Measurements from ENCODE around the gene TEAD3. TPM values are rescaled to one million over a fixed set of nuclear protein-coding genes. Genes with fewer than 3 reads are reported as not detected.
A peak's percentile ranks its signal among the peaks of the same experiment; 100 is the strongest.

The TEAD3 gene
- polyA plus RNA-seq, 5 donors = 32.0 to 56.7 (median 48.4) TPM

DNA sequence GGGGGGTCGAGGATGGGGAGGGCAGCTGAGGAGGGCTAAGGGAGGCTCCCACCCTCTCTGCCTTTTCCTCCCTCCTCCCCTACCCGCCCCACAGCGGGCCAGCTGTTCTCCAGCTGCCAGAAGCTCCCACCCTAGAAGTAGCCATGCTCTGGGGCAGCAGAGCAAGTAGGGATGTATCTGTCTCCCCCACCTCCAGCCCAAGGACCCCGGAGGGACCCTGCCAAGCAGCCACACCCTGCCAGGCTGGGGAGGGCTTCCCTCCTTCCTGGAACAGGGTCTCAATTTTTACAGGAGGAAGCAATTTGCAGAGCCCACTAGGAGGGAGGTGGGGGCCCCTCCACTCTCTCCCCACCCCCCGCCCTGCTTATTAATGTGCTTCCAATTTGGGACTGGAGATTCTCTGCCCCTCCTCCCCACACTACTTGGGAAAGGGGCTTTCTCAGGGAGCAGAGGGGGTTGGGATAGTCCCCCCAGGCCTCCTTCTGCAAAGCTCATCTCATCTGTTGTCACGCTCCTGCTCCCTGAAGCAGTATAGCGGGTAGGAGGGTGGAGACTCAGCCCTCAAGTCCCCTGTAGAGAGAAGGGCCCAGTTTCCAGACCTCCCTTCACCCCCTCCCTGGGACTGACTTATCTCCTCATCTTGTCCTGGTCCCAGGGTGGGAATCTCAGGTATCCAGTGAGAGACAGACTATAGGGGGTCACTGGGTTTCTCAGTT, 4.5 kb downstream of the TEAD3 start:
- DNase-seq = peak in 1 of 2 donors; percentile 71

DNA sequence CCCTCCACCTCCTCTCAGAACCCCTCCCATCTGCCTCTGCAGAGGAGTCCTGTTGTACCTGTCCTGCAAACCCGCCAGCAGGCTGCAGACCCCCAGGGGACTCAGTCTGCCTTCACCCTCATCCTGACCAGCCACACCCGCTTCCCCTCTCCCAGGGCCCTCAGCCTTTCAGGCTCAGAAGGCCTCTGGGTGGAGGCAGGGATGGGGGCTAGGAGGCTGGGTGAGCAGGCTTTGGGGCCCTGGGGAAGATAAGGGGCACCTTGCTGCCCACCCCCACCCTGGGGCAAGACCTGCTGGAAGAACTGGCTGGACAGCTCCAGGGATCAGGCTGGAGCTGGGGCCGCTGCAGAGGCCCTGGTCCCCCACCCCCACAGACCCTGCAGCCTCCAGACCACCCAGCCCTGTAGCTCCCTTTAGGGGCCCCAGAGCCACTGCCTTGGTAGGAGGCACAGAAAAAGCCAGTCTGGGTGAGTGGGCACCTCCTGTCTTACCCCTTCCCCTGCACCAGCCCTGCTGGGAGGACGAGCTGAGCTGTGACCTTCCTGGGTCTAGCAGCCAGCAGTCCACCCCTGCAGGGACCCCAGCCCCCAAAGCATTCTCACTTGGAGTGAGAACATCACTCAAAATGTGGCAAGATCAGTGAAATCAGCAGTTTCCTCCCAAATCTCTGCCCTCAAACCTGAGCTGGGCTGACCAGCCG, 5.2 kb downstream of the TEAD3 start:
- no peak for DNase-seq

DNA sequence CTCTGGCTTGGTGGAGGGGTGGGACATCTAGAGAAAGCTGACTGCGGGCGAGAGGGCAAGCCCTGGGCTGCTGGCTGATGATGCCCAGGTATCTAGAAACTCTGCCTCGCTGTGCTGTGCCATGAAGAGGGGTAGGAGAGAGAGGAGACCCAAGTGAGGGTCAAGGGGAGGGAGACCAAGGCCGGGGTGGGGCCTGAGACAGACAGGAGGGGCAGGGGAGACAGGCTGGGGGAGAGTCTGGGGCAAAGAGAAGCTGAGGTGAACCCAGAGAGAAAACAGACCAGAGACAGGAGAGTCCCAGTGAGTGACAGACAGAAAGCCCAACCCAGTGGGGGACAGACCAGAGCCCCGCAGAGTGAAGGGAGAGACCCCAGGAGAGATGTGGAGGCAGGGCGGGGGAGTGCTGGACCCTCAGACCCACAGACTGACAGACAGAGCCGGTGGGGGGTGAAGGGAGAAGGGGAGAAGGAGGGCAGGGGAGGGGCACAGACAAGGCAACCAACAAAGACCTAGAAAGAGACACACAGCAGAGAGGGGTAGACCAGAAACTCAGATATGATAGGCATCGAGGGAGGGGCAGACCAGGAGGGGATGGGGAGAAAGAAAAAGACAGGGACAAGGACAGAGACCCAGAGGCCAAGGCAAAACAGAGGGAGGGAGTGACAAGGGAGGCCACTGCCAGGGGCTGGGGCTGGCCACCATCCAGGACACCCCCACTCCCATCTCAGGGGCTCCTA, 5.9 kb downstream of the TEAD3 start:
- DNase-seq = no peak

DNA sequence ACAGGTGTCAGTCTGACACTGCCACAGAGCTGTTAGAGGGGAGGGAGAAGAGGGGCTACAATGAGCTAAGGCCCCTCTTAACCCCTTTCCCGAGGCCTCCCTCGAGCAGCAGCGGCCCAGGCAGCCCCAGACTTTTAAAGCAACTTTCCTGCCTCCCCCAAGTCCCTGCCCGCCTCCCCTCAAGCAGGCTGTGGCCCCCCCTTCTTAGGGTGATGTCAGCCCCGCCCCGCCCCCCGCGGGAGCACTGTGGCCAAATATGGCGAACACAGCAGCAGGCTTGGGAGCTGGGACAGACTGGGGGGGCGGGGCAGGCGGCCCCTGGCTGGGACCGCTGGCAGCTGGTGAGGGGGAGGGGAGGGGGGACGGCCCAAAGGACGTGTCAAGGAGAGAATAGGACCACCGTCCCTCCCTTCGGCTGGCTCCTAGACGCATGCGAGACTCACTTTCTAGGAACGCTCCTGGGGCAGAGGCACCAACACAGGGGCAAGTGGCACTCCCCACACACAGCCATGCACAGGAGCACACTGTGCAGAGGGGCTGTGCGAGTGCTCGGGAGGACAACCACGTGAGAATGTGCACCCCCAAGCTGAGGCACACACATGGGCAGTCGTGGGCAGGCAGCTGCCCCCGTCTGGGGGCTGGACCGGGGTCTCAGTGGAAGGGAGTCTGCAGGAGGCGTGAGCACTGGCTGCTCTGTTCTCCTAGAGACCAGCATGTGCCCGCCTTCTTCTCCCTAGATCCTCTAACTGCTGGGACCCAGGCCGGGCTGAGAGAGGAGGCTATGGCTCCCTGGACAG, 6.7 kb downstream of the TEAD3 start:
- peak; percentile 73 to 75 for DNase-seq

DNA sequence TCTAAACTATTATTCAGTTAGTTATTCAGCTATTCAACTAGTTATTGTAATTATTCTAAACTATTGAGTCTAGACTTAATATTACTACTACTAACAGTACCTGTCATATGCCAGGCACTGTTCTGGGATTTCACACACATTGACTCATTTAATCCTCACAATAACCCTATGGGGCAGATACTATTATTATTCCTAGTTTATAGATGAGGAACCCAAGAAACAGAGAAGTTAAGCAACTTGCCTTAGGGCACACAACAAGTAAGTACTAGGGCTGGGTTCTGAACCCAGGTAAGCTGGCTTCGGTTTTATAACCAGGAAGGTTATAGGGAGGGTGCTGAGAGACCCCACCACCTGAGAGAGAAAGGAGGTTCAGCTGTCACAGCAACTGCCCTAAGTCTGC, 7.8 kb downstream of the TEAD3 start:
- no peak for DNase-seq

DNA sequence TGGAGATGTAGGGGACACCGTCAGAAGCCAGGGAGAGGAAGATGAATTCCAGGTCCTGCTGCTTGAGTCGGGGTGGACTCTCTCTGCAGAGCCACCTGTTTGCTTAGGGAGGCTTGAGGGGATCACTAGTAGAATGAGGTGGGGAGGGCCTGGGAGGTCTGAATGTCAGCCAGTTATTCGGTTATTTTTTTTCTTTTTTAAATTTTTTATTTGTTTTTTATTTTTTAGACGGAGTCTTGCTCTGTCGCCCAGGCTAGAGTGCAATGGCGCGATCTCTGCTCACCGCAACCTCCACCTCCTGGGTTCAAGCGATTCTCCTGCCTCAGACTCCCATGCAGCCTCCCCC, 8.4 kb downstream of the TEAD3 start:
- DNase-seq = no peak

DNA sequence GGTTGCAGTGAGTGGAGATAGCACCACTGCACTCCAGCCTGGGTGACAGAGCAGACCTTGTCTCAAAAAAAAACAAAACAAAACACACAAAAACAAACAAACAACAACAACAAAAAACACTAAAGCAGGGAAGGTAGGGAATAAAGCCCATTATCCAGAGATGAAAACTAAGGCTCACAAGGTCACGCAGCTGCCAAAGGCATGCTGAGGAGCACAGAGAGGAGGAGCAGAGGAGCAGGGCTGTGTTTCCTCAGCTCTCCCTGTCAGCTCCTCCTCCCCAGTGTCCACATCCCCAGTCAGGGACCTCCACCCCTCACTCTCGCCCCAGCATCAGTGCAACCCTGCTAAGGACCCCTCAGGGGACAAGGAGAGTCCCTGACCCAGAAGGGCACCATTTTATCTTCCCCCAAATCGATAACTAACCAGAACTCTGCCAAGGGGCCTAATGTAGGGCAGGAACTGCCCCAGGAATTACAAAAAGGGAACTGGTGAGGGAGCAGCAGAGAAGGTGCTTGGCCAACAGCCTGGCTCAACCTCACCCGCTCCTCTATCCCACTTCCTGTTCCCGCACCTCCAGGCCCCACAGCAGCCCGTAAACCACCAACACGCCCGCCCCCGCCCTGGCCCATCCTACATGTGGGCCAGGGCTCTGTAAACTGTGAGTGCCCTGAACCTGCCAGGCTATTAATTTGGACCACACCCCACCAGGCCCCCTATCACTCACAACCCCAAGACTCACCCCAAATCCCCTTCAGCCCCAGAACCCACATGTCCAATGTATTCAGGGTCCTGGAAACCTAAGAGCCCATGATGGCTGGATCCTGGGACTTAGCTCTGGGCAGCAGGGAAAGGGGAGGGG, 9.0 kb downstream of the TEAD3 start:
- no peak for DNase-seq

DNA sequence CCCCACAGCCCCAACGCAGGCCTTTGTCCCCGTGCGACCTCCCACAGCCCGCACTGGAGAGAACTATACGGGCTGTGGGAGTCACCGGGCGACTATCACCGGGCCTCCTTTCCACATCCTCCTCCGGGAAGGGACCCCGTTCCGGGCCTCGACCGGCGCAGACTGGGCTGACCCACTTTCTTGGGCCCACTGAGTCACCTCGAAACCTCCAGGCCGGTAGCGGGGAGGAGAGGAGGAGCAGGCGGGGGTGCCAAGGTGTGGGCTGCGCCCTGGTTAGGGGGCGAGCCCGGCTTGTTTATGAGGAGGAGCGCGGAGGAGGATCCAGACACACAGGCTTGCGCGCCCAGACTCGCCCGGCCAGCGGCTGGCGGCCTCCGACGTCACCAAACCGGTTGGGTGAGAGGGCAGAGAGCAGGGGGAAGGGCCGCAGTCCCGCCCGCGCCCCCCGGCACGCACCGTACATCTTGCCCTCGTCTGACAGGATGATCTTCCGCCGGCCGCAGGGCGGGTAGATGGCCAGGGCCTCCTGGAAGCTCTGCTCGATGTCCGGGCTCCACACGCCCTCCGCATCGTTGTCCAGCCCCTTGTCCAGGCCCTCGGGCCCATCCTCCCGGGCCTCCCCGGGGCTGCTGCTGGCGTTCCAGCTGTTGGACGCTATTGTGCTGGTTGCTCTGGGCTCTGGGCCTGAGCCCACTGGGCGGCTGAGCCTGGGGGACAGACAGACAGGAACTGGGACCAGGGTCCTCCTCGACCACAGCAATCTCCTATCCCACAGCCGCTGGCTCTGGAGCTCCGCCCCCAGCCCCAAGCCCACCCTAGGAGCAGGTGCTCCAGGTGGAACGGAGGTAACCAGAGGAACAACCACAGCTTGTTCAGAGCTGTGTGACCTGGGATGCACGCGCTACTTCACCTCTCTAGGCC, 10.6 kb downstream of the TEAD3 start:
- peak in 1 of 2 donors; percentile 62 for DNase-seq

DNA sequence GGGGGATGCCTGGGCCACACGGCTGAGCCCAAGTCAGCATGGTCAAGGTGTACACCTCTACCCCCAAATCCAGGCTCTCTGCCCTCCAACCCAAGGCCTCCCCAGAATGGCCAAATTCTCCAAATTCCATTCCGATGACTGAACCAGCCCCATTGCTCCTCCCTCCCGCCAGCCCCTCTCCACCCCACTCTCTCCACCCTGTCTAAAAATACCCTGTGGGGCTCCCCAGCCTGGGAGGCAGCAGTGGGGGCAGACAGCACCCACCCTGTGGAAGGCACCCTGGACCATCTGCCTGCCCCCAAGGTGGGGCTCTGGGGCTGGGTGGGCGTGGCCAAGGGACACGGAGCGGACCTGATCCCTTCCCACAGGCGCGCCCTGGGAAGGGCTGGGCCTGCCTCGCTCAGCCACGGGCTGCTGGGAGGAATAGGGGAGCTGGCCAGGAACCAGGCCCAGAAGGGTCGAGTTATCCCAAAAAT, 11.4 kb downstream of the TEAD3 start:
- DNase-seq = no peak

DNA sequence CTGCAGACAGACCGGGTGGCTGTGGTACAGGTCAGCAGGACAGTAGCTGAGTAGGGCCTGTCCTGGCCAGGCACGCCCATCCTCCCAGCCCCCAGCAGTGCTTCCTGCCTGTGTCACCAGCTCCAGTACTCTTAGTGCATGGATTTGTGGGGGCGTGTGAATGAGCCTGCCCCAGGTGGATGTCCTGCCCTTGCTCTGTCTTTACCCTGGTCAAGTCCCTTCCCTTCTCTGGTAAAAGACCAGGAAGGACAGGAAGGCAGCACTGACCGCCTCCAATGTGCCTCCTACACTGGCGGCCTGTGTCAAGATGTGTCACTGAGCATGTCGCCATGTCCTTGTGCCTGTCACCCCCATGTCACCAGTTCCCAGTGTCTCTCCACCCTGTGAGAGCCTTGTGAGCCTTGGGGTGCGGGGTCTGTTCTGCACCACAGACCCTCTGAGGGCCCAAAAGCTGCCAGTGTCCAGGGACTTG, 11.9 kb downstream of the TEAD3 start:
- DNase-seq = no peak

DNA sequence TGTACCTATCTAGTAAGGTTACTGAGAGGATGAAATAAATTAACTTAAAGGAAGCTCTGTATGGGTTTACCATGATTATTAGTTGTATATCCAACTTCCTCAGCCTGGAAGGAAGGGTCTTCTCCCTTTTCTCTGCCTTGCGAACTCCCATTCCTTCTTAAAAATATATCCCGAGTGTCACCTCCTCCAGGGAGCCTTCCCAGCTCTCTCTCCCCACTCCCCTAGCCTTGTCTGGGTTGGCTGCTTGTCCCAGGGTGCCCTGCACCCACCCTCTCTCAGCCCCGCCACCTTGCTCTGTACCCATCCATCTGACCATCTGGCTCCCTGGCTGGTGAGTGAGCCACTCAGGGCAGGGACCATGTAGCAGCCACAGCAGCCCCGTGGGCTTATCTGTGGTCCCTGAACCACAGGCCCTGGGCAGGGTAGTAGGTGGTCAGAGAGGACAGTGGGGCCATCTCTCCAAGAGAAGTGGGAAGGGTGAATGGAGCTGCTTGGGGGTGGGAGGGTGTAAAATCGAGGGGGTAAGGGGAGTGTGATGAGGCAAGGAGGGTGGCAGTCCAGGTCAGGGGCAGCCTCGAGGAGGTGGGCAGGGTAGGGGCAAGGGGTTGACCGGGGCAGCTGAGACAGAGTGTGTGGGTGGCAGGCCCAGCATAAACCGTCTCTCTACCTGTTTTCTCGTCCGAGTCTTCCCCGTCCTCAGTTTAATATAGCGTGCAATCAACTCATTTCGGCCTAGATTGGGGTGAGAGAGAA, 12.8 kb downstream of the TEAD3 start:
- DNase-seq = no peak

DNA sequence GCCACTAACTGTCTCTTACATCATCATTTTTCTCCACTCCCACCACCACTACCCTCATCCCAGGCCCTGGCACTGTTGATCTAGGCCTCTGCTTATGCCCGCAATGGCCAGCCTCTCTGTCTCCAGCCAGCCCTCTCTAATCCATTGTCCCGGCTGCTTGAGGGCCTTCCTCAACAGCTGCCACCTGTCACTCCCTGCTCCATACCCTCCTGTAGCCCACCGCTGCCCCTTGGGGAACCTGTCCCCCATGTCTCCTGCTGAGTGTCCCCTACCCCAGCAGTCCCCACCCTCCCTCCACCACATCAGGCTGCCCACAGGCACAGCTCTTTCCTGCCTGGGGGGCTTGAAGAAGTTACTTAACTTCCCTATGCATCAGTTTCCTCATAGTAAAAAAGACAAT, 13.4 kb downstream of the TEAD3 start:
- DNase-seq = no peak

DNA sequence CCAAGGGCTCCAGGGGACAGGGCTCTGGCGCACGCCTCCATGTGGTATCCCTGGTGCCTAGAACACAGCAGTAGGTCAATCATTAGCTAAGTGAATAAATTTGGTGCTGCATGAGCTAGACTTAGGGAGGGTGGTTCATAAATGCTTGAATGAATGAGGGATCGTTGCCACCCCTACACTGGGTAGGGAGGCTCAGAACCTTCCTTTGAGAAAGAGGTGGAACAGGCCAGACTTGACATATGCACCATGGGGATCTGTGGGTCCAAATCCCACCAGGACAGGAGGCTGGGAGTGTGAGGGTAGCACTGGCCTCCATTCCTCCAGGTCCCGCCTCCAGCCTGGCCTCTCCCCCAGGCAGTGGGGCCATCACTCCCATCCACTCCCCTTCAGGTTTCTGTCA, 13.8 kb downstream of the TEAD3 start:
- no peak for DNase-seq

DNA sequence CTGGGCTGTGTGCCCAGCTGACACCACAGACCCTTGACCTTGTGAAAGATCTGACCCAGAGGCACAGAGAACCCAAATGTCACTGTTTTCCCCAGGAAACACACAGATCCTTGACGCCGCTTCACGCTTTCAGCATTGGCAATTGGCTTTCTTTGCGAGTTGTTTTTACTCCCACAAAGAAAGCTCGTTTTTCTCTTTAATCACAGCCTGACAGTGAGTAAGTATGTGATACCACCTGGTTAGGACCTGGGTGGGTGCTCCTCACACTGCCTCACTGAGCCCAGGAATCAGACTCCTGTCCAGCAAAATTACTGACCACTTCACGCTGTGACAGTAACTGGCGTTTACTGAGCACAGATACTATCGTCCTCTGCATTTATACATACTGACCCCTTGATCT, 15.7 kb downstream of the TEAD3 start:
- DNase-seq = no peak

DNA sequence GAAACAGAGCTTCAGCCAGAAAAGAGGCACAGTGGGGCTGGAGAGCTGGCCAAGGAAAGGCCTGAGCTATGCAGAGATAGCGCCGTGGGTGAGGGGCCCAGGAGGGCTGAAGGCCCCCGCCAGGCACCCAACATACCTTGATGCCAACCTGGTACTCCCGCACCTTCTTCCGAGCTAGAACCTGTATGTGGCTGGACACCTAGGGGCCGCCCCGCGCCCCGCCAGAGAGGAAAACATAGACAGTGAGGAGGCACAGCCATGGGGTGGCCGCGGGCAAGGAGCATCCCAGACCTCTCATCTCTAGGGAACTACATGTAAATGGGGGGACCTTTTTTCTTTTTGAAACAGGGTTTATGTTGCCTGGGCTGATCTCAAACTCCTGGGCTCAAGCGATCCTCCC, 16.7 kb downstream of the TEAD3 start:
- DNase-seq = no peak

DNA sequence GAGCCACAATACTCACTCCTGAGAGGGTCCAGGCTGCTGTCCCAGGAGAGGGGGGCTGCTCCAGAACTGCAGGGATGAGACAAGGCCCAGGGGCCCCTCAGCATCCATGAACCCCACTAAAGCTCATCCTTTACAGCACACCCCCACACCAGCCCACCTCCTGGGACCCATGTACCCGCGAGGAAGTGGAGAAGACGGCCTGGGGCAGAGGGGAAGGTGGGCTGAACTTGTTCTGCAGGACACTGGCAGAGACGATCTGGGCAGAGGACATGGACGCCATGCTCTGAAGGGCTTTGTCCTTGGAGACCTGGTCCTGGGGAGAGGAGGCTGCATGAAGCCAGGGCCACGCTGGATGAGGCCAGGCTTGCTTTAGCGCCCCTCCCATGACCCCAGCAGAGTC, 18.6 kb downstream of the TEAD3 start:
- DNase-seq = no peak

DNA sequence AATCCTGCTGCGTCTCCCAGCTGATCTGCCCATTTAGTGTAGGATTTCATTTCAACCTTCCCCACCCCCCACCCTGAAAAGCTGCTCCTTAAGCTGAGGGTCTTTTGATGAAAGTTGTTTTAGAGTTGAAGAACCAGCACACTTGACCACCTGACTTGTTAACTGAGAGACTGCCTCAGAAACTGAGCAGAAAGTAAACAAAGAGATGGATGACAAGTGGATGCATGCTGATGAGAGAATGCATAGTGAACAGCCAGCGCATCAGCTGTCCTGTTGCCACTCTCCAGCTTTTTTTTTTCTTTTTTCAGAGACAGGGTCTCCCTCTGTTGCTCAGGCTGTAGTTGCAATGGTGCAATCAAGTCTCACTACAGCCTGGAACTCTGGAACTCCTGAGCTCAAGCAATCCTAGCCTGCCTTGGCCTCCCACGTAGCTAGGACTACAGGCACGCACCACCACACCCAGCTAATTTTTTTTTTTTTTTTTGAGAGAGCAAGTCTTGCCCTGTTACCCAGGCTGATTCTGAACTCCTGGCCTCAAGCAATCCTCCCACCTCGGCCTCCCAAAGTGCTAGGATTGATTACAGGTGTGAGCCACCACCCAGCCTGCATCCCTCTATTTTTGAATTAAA, 19.2 kb downstream of the TEAD3 start:
- DNase-seq = no peak

DNA sequence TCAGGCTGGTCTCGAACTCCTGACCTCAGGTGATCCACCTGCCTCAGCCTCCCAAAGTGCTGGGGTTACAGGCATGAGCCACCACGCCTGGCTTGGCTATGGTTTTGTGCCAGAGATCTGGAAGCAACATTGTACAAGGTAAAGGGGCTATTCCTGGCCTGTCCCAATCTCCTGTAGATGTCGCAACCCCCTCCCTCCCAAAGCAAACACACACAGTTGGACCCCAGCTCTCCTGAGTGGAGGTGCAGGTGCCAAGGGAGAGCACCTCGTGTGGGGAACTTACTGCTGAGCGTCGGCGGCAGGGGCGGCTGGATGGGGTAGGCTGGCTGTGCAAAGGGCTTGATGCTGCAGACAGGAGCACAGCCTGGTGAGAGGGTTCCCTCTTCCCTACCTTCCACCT, 19.9 kb downstream of the TEAD3 start:
- no peak for DNase-seq

DNA sequence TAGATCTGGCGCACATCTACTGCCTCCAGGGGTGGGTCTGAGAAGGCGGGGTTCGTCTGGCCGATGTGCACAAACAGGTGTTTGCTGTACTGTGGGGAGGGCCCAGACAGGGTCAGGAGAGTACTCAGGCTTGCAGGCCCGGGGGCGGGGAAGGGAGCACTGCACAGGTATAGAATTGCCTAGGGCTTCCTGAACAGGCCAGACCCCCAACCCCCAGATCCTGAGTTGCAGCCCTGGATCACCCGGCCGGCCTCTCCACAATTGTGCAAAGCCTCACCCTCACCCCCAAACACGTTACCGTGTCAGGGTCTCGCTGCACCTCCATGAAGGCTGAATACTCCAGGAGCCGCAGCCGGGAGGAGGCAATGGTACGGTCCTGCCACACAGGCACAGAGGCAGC, 20.9 kb downstream of the TEAD3 start:
- no peak for DNase-seq
